ENCODE measurements around the gene RGL3.

The RGL3 gene

GRCh38 chr19:11422163-11423065 is 3.3 kb upstream of the RGL3 start:
- Mint-ChIP-seq H3K4me1 (peaks cover 41% of the 10 kb centered on the region), H3K27me3 (ENCODE audit: low read depth, poor library complexity) (peaks cover 69% of the 10 kb centered on the region), H3K36me3 (ENCODE audit: low read depth) (no peaks in the 10 kb centered on the region), H3K27ac (no peak overlapping the region), H3K9me3 (peaks cover 5% of the 10 kb centered on the region), H3K4me3 (peak overlapping the region; percentile 80)
- peak; percentile 70 for DNase-seq
- TF ChIP-seq CTCF (IDR thresholded peaks at IDR 0.05) = no peak

GRCh38 chr19:11421371-11422098 is 2.4 kb upstream of the RGL3 start:
- no peaks in the 10 kb centered on the region for H3K36me3 Mint-ChIP-seq (ENCODE audit: low read depth)
- peak; percentile 75 for DNase-seq
- H3K27me3 Mint-ChIP-seq (ENCODE audit: low read depth, poor library complexity) = peaks cover 77% of the 10 kb centered on the region

GRCh38 chr19:11420429-11421370 is 1.6 kb upstream of the RGL3 start:
- peak overlapping the region; percentile 80 for H3K4me3 Mint-ChIP-seq
- peaks cover 86% of the 10 kb centered on the region for H3K27me3 Mint-ChIP-seq (ENCODE audit: low read depth, poor library complexity)
- no peaks in the 10 kb centered on the region for H3K36me3 Mint-ChIP-seq (ENCODE audit: low read depth)
- peak; percentile 69 for DNase-seq
- peaks cover 5% of the 10 kb centered on the region for H3K9me3 Mint-ChIP-seq
- no peak for TF ChIP-seq CTCF (IDR thresholded peaks at IDR 0.05)
- H3K27ac Mint-ChIP-seq = no peak overlapping the region
- peaks cover 46% of the 10 kb centered on the region for H3K4me1 Mint-ChIP-seq

More at GRCh38 chr19:11421371-11422098, 2.4 kb upstream of the RGL3 start:
- TF ChIP-seq CTCF (IDR thresholded peaks at IDR 0.05) = no peak
- peak overlapping the region; percentile 80 for H3K4me3 Mint-ChIP-seq
- peaks cover 5% of the 10 kb centered on the region for H3K9me3 Mint-ChIP-seq
- H3K4me1 Mint-ChIP-seq = peaks cover 42% of the 10 kb centered on the region
- no peak overlapping the region for H3K27ac Mint-ChIP-seq

GRCh38 chr19:11418094-11418548 is 993 bp downstream of the RGL3 start:
- TF ChIP-seq CTCF (IDR thresholded peaks at IDR 0.05) = no peak
- Mint-ChIP-seq H3K9me3 (peaks cover 1% of the 10 kb centered on the region), H3K4me3 (peak overlapping the region; percentile 79), H3K27me3 (ENCODE audit: low read depth, poor library complexity) (peaks cover 86% of the 10 kb centered on the region), H3K36me3 (ENCODE audit: low read depth) (no peaks in the 10 kb centered on the region), H3K4me1 (peaks cover 44% of the 10 kb centered on the region), H3K27ac (no peak overlapping the region)
- DNase-seq = no peak

GRCh38 chr19:11416346-11417052 is 2.6 kb downstream of the RGL3 start:
- Mint-ChIP-seq H3K4me3 (peak overlapping the region; percentile 16), H3K9me3 (no peaks in the 10 kb centered on the region), H3K36me3 (ENCODE audit: low read depth) (no peaks in the 10 kb centered on the region), H3K27ac (no peak overlapping the region), H3K4me1 (peaks cover 36% of the 10 kb centered on the region), H3K27me3 (ENCODE audit: low read depth, poor library complexity) (peaks cover 78% of the 10 kb centered on the region)
- TF ChIP-seq CTCF (IDR thresholded peaks at IDR 0.05) = no peak
- DNase-seq = no peak
